Bone marrow (tissue), 2 donors: Measurements from ENCODE around the gene MSH3.

Source experiments
- DNase-seq, 2 donors: peaks; one replicate each; lab custom pipeline; 2025; lab: John Stamatoyannopoulos, UW

The MSH3 gene

GRCh38 chr5:80905405-80905804, 251.0 kb downstream of the MSH3 start:
- no peak for DNase-seq

GRCh38 chr5:80912479-80912878, 258.0 kb downstream of the MSH3 start:
- no peak for DNase-seq

GRCh38 chr5:80915716-80916115, 261.3 kb downstream of the MSH3 start:
- DNase-seq: no peak

GRCh38 chr5:80916676-80917075, 262.2 kb downstream of the MSH3 start:
- DNase-seq: no peak

- no peak for DNase-seq
Observed at GRCh38 chr5:80917631-80918030, 263.2 kb downstream of the MSH3 start.

GRCh38 chr5:80919678-80920196, 265.3 kb downstream of the MSH3 start:
- DNase-seq: no peak

GRCh38 chr5:80920333-80920732, 265.9 kb downstream of the MSH3 start:
- no peak for DNase-seq

- DNase-seq: no peak
Observed at GRCh38 chr5:80921026-80921425, 266.6 kb downstream of the MSH3 start.

- no peak for DNase-seq
Observed at GRCh38 chr5:80925931-80926330, 271.5 kb downstream of the MSH3 start.
